Activated CD4-positive, alpha-beta T cell treated with anti-CD3 and anti-CD28 coated beads for 24 hours (primary cell): ENCODE measurements around the gene CIDEB.

Experiments
- DNase-seq, 2 donors: peaks; one replicate each; pipeline ENCODE4 v3.0.0-alpha.2; 2020; ENCODE audit warnings: low read depth in 2 of 2

The CIDEB gene

GRCh38 chr14:24312736-24313507 is 5.1 kb upstream of the CIDEB start:
- DNase-seq, result no peak

DNA sequence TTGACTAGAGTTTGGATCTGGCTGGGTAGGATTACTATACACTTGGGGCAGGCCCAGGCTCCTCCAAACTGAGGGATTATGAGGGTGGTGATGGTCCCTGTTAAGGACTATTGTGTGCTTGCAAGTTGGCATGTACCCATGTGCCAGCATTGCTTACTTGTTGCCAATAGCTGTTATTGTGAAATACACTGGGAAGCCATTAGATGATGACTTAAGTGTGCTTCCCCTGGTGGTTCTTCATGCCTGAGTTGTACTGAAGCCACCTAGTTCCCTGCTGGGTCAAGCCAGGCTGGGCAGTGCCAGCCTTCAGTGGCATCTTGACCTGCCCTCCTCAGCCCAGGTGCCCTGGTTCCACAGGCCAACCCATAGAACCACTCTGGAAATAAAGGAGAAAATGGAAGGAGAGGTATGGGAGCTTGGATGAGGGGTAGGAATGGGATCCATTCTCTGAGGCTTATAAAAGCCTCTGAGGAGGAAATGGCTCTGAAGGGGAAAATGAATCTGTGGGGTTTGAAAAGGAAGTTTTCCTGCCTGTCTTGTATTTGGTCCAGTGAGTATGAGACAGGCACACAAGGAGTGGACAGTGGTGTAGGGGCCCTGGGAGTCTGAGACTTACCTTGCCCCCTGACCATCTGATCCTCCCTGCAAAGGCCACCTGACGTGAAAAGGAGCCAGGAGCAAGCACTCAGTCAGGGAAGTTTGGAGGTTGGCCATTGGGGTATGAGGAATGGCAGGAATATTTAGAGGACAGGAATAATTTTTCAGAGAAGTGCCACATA is 4.2 kb upstream of the CIDEB start:
- no peak for DNase-seq

GRCh38 chr14:24310646-24311604 is 3.1 kb upstream of the CIDEB start, which contains the start of gene LTB4R:
Gene LTB4R (plus strand): TSS chr14:24311502. CDS start chr14:24315652, 4,150 bp downstream.
- DNase-seq, result peak in 1 of 2 donors; percentile 34

DNA sequence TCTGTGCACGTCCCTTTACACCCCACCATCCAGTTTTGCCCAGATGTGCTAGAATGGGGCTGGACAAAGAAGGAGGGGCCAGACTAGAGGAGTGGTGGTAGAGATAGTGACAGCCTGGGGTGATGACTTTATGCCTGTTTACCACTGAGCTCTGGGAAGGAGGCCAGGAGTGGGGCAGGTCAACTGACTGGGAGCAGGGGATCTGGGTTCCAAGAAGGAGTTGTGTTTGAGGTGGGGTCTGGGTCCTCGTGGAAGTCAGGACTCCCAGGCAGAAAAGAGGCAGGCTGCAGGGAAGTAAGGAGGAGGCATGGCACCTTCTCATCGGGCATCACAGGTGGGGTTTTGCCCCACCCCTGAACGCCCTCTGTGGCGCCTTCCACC is 2.5 kb upstream of the CIDEB start:
- DNase-seq, result no peak

GRCh38 chr14:24309538-24310264 is 1.9 kb upstream of the CIDEB start, which contains the start of gene LTB4R2:
Gene LTB4R2 (plus strand): TSS chr14:24310140. CDS start chr14:24310665, 525 bp downstream.
- DNase-seq, result no peak

DNA sequence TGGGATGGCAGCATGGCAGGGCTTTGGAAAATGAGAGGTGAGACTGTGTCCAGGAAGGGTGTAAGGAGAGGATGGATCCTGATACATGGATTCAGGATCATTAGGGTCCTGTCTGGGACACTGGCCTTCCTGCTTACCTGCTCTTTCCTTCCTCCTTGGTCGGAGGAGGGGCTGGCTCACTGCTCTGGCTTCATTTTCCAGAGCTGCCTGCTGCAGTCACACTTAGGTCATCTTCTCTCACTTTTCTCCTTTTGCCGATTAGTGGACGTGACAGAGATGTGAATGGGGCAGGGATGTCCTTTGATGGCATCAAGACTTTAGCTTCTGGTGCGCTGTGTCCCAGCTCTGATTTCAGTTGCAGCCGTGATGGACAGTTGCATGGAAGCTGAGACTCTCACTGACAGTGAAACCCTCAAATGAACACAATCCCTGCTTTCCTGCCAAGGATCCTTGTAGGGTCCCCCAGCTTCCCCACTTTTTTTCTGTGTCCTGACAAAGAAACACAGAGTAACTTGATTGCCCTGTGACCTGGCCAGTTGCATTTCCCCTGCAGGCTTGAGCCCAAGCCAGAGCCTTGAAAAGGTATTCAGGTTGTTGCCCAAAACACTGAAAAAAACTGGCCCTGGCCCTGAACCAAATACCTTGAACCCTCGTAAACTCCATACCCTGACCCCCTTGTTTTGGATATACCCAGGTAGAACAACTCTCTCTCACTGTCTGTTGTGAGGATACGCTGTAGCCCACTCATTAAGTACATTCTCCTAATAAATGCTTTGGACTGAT is 756 bp upstream of the CIDEB start:
- no peak for DNase-seq

DNA sequence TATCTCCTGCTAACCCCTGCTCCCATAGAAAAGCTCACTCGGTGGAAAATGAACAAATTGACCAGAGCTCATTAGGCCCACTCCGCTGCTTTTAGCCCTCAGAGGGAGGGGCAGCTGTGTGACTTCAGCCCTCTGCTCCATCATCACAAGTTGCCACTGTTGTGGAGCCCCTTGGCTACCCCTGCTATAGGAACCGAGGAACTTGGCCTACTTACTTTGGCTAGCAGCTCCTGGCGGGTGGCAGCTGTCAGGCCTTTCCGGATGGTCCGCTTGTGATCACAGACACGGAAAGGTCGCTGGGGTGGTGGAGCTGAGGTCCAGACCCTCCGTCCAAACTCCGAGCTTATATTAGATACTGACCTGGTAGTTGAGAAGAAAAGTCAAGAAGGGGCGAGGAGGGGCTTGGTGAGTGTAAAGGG is 612 bp downstream of the CIDEB start:
- no peak for DNase-seq

DNA sequence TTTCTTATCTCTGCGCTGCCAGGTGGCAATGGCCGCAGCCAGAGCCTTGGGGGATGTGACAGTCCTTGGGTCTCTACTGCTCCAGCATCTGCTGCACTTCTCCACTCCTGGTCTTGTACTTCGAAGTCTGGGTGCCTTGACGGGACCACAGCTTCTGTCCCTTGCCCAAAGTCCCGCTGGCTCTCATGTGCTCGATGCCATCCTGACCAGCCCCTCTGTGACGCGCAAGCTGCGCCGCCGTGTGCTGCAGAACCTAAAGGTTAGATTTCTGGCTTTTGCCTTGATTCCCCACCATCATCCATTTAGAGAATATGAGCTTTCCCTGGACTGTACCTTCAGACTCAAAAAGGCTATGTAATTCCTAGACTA is 3.8 kb downstream of the CIDEB start:
- no peak for DNase-seq

GRCh38 chr14:24300326-24300980 is 7.3 kb downstream of the CIDEB start:
- no peak for DNase-seq

- peak; percentile 90 to 91 for DNase-seq
Observed at GRCh38 chr14:24299255-24300191, 8.3 kb downstream of the CIDEB start, which contains the start of the genes DHRS1 and NOP9. Gene DHRS1 (minus strand): TSS chr14:24299780. CDS start chr14:24299106, 674 bp downstream. Gene NOP9 (plus strand): TSS chr14:24299850. CDS start chr14:24299955, 105 bp downstream.

GRCh38 chr14:24298892-24299254 is 8.9 kb downstream of the CIDEB start:
- no peak for DNase-seq

DNA sequence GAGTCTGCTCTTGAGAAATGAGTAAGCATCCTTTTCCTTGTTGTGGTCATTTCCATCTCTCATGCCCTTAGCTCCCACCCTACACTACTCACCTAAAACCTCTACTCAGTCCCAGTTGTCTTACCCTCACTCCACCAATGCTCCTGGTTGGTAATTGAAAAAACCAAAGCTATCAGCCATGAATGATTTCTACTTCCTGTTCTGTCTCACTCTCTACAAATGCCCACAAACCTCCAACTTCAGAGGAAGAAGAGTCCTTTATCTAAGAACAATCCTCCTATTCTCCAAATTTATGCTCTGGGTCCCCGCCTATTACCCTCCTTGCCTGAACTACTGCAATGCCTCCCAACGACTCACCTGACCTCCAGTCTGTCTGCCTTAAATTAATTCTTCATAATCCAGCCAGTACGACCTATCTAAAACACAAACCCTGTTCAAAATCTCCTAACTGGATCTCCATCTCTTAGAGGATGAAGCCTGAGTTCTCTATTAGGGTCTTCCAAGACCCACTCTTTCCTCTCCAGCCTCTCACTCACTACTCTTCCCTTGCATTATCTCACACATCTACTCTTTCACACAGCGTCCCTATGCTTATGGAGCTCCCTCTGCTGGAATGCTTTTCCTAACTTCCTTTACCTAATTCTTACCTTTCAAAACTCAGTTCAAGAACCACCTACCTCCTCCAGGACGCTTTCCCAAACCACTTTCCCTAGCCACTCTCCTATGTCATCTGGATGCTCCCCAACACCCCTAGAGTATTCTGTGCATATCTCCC is 10.4 kb downstream of the CIDEB start:
- no peak for DNase-seq

DNA sequence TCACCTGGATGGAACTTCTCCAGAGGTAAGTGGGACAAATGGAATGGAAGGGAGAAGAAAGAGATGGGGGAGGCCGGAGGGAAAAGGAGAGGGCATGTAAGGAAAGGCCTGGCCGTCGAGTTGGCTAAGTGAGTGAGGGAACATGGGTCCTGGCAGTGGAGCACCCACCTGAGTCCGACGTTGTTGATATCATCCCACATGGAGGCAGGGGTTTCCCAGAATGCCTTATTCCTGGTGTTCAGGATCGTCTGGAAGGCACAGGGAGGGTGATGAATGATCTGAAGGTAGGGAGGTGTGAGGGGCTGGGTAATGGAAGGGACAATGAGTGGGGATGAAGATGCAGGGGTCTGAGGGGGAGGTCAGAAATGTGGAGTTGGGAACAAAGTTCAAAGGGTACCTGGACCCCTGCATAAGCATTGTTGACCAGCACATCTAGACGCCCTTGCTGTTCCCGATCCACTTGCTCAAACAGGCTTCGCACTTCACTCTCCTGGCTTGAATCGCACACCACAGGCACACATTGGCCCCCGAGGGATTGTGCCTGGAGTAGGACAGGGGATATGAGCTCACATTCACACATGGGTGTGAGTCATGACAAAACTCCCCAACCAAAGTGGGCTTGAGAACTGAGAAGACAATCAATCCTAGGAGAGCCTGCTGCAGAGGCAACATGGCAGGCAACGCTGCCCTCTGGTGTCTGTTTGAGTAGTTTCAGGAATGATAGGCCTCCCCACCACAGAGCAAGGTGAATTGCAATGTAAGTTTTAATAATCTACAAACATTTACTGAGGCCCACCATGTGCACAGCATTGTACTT is 11.2 kb downstream of the CIDEB start:
- DNase-seq, result peak; percentile 53 to 59

DNA sequence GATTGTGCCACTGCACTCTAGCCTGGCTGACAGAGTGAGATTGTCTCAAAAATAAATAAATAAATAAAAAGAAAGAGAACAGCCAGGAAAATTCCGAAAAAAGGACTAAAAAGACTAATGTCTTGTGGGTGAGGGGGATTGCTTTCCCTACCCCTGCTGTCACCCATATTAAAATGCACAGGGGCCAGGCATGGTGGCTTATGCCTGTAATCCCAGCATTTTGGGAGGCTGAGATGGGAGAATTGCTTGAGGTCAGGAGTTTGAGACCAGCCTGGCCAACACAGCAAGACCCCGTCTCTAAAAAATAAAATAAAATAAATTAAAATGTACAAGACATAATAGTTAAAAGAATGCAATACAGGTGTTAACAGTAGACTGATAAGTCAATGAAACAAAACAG is 14.3 kb downstream of the CIDEB start:
- no peak for DNase-seq

DNA sequence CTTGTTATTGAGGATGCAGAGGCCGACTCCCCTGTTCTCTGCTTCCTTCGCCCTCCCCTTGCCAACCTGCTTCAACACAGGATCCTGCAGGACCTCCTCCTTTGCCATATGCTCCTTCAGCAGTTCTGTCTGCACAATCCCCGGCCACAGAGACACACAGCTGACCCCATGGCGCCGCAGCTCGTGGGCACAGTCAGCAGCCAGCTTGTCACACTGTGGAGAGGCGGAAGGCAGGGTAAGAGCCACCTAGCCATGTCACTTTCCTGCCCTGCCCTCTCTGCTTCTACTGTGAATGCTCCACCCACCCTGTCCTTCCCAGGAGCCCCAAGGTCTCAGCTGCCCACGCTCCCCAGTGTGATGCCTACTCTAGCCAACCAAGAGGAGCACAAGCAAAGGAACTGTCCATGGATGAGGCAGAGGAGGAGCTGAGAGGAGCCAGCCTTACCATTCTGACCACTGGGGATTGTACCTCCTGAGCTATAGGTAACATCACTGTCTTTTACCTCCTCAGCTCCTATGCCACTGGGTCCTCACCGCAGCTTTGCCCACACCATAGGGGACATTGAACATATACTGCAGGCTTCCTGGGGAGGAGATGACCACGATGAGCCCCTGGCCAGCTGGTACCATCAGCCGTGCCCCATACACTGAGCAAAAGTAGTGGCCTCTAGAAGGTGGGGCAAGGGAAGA is 15.5 kb downstream of the CIDEB start:
- no peak for DNase-seq

- no peak for DNase-seq
Observed at GRCh38 chr14:24291446-24292117, 16.2 kb downstream of the CIDEB start.
